DND-41 (cell line): ENCODE results near the gene FJX1.

Source experiments
- CTCF ChIP-seq: IDR thresholded peaks from 2 replicates; pipeline ENCODE4 v1.5.1; 2012; ENCODE audit warnings: borderline replicate concordance, low read length, moderate library complexity, mild to moderate bottlenecking; ENCODE audit not compliant: poor library complexity, severe bottlenecking; ENCODE audit errors: extremely low read depth
- EZH2 ChIP-seq: IDR thresholded peaks from 3 replicates; pipeline ENCODE4 v1.6.1; 2012; ENCODE audit warnings: borderline replicate concordance, low read depth, mild to moderate bottlenecking, moderate library complexity, low read length, inconsistent platforms; ENCODE audit not compliant: severe bottlenecking

- TF ChIP-seq CTCF (no peak), EZH2 (no peak)
Observed at GRCh38 chr11:35606206-35606605, 12.1 kb upstream of the FJX1 start.
